SH-SY5Y (cell line): ENCODE measurements around the gene TWIST2.

Experiments used
- GATA2 ChIP-seq: IDR thresholded peaks from 2 replicates; pipeline ENCODE4 v1.6.1; 2011; ENCODE audit warnings: mild to moderate bottlenecking, low read depth, low read length
- GATA3 ChIP-seq: IDR thresholded peaks from 2 replicates; pipeline ENCODE4 v1.6.1; 2011; ENCODE audit warnings: low read depth, mild to moderate bottlenecking, low read length, moderate library complexity

DNA sequence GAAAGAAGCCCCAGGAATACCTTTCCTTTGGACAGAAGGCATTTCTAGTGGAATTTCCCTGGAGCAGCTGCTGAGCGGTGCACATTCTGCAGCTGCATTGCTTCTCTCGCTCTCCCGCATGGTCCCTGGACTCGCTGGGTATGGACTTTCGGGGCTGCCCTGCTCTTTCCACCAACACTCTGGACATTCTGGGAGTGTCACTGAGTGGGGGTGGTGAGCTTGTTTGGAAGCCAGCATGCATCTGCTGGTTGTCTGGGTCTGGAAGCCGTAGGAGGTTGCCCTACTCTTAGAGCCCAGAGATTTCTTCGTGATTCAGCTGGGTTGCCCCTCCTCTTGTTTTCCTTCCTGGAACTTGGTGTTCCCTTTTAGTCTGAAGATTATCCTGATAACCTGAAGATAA lies 52.6 kb downstream of the TWIST2 start:
- no peak for TF ChIP-seq GATA2
- no peak for TF ChIP-seq GATA3
